CD4-positive, alpha-beta T cell treated with Interleukin-17A for 4 hours (primary cell): Measurements from ENCODE around the gene TBC1D16.

Source experiments
- DNase-seq: peaks from one replicate; pipeline ENCODE4 v3.0.0-alpha.2; 2020; ENCODE audit warnings: mixed read lengths

TBC1D16 gene

DNA sequence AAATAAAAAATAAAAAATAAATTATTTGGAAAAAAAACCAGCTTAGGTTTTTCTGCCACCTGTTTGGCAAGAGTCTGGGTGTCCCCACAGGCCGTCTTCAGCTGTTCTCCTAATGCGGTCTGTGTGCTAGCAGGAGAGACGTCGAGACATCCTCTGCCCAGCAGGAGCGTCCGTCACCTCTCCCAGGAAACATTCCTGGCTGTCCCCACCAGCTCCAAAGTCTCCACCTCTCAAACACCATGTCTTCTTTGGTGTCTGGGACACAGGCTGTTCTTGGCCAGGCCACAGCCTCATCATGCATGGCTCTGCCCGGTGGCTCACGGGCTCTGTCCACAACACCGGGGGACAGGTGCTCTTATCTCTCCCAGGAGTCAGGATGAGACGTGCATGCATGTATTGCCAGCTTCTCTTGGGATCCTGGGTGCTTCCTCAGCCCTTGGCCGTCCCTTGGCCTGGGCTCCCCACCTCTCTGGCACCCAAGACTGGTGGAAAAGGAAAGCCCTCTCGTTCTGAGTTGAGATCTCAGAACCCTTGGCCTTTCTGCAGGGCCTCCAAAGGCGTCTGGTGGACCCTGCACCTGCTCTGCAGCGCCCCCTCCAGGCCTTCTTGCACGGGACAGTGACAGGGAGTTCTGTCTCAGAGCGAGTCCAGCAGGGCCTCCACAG lies 111.6 kb downstream of the TBC1D16 start:
- DNase-seq = peak; percentile 41

DNA sequence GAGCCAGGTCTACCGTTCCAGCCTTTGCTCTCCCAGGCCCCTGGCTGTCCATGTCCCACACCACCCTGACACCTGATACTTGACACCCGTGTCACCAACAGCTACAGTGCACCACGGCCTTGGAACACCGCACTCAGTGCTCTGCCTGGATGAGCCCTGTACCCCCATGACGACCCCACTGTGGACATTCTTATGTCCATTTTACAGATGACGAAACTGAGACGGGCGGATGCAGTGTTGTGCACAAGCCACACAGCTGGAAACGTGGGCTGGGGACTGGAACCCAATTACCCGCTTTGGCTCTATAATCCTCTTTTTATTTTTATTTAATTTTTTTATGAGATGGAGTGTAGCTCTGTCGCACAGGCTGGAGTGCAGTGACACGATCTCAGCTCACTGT lies 112.9 kb downstream of the TBC1D16 start:
- no peak for DNase-seq

- no peak for DNase-seq
Measured at GRCh38 chr17:79922116-79922601, 113.5 kb downstream of the TBC1D16 start.

GRCh38 chr17:79921411-79922115 lies 114.1 kb downstream of the TBC1D16 start:
- DNase-seq = no peak

DNA sequence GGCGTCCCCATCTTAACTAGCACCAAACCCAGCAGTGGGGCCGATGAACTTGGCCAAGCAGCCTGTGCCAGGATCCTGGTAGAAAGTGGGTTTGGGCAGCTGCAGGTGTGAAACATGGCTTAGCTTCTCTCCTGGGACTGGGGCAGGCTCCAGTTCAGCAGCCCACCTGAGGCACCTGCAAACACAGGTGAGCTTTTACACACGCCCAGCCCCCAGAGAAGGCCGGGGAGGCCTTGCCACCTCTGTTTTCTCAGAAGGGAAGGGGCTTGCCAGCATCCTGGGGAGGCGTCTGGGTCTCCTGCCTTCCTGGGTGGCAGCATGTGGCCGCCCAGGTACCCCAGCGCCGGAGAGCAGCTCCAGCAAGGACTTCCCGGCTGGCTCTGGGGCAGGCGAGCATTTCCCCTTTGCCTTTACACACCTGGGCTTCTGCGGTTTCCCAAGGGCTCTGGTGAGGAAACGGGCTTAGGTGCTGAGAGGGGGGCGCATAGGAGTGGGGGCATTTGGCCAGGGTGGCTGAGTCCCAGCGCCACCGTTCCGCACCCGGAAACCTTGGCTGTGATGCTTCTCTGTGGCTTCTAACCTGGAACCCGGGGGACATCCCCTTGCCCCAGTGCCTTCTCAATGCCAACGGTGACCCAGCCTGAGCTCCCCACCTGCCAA lies 114.8 kb downstream of the TBC1D16 start:
- no peak for DNase-seq

DNA sequence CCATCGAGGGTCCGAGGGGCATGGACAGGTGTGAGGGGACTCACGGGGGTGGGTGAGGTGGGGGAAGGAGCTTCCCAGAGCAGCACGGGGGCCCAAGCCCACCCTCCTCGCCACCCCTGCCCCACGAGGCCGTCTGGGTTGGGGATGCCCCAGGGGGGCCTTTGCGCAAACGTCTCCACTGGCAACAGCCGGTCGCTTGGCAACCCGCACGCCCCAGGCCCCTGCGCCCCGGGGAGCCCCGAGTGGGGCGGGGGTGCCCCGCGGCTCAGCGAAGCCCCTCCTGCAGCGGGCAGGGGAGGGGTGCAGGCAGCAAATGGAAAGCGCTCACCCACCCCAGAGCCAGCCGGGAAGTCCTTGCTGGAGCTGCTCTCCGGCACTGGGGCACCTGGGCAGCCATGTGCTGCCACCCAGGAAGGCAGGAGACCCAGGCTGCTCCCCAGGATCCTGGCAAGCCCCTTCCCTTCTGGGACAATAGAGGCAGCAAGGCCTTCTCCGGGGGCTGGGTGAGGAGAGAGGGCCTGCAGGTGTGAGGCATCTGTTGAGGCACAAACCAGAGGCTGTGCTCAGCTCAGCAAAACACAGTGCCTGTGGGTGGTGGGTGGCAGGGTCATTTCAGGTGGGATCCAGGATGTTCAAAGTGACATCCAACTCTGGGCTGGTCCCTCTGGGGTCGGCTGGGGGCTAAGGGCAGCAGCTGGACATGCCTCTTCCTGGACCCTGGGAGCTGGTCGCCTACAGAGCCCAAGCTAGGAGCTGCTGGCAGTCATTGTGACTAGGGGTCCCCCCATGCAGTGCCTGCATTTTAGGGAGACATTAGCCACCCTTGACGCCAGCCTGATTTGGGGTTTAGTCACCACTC lies 115.6 kb downstream of the TBC1D16 start:
- no peak for DNase-seq

GRCh38 chr17:79919164-79919585 lies 116.5 kb downstream of the TBC1D16 start:
- no peak for DNase-seq

- no peak for DNase-seq
Measured at GRCh38 chr17:79918581-79919163, 117.0 kb downstream of the TBC1D16 start.

DNA sequence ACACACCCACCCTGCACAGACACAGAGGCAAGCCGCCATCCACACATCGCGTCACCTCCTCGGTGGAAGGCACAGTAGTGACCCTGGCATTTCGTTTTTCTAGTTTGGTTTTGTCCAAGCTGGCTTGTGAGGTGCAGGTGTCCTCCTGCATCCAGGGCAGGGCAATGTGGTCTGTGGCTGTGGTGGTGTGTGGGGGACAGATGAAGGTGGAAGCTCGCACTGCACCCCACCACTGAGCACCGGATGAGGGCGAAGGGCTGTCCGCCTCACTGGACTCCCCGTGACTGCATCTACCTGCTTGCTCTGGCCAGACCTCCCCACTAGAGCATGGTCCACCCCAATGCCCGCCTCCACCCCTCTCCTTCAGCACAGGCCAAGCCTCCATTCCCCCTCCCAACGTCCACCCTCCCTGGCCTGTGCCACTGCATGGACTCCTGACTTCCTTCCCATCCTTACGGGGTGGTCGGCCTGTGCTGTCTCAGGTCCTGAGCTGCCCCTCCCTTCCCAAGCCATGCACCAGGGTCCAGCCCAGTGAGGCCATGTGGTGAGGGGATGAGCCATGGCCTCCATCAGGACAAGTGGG lies 117.7 kb downstream of the TBC1D16 start:
- DNase-seq = no peak

DNA sequence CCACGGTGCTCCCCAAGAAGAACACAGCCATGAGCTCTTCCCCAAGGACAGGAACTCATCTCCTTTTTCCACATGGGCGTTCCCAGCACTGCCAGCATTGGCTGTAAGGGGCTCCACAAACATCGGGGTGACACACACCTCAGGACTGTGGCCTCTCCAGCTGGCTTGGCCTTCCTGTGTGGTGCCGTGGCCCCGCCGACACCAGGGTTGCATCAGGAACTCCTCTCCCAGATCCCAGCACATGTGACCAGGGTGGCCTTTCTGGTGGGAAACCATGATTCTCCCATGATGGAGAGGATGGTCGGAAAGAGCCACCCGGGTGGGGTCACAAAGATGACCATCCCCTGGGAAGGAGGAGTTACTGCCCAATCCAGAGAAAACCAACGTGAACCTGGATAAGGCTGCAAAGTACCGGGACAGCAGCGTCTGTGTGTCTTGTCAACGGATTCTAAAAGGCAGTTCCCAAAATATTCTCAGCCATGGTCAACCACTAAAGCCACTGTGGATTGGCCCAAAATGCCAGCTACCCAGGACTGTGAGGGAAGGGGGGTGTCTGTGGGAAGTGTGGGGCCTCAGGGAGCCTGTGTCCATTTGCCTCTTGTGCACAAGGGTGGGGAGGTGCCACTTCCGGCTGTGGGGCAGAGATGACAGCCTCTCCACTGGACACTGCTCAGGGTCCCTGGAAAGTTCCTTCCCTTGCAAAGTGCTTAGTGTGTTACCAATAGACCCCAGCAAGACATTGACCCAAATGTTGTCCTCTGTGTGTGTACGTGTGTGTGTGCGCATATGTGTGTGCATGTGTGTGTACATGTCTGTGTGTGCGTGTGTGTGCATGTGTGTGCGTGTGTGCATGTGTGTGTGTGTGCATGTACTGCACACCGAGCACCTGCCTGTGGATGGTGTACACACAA lies 118.4 kb downstream of the TBC1D16 start:
- no peak for DNase-seq

DNA sequence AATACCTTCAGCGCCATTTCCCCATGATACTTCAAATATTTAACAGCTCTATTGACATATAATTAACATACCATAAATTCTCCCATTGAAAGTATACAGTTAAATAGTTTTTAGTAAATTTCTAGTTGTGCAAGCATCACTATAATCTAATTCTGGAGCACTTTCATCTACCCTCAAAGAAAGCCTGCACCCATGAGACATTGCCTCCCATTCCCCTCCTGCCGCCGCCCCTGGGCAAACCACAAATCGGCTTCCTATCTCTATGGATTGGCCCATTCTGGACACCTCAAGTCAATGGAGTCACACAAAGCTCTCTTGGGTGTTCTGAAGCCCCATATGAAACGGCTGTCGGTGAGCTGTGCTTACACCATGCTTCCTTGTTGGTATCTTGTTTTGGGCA lies 119.2 kb downstream of the TBC1D16 start:
- no peak for DNase-seq

DNA sequence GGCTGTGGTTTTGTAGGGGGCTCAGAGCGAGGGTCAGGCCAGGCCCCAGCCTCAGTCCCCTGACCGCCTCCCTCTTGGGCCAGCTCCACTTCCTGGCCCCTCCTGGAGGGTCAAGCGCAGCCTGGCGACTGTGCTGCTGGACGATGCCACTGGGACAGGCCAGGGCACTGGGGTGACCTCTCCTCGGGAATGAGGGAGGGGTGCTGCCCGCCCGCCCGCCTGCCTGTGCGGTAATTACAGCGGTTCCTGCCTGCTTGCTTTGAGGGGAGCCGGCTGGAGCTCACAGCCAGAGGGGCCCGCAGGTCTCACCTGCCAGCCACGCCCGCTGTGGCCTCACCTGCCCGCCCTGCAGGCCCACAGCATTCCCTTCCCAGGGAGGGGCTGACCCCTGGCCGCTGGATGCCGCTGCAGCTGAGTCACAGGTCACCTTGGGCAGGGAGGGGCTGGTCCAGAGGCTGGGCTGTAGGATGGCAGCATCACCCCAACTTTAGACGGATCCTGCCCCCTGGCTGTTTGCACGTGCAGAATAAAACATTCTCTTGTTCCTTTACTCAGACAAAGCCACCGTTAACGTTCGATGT lies 119.7 kb downstream of the TBC1D16 start:
- peak; percentile 48 for DNase-seq

GRCh38 chr17:79914813-79915740 lies 120.6 kb downstream of the TBC1D16 start:
- no peak for DNase-seq

- DNase-seq = no peak
Measured at GRCh38 chr17:79913896-79914812, 121.5 kb downstream of the TBC1D16 start.

DNA sequence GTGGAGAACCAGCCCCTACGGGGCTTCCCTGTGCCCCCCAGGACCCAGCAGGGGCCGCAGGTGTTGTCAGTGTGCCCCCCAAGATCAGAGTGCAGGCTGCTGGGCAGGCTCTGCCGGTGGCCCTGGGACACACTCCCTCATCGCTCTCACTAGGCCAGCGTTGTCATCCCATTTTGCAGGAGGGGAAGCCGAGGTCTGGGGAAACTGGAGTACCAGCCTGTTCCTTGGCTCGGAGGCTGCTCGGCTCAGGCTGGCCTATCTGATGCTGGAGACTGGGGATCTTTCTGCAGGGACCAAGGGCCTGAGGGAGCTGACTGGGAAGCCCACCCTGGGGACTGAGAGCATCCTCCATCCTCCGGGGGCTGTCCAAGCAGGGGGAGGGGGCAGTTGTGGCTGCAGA lies 122.2 kb downstream of the TBC1D16 start:
- no peak for DNase-seq

- DNase-seq = no peak
Measured at GRCh38 chr17:79912552-79913330, 122.9 kb downstream of the TBC1D16 start.
